NCI-H226 (cell line): ENCODE results near the gene UTP18.

ENCODE experiments used
- DNase-seq: peaks from one replicate; pipeline ENCODE4 v3.0.0-alpha.2; 2015

UTP18 gene

GRCh38 chr17:51335883-51336822 lies 75.8 kb downstream of the UTP18 start:
- DNase-seq = no peak

- no peak for DNase-seq
These were observed 81.1 kb downstream of the UTP18 start for GRCh38 chr17:51341457-51341856.

GRCh38 chr17:51342257-51342656 lies 81.9 kb downstream of the UTP18 start:
- DNase-seq = no peak

- no peak for DNase-seq
These were observed 84.2 kb downstream of the UTP18 start for GRCh38 chr17:51344532-51344931.

GRCh38 chr17:51346218-51346982 lies 86.1 kb downstream of the UTP18 start:
- no peak for DNase-seq
